ENCODE results near the gene OR2B3.

The OR2B3 gene

DNA sequence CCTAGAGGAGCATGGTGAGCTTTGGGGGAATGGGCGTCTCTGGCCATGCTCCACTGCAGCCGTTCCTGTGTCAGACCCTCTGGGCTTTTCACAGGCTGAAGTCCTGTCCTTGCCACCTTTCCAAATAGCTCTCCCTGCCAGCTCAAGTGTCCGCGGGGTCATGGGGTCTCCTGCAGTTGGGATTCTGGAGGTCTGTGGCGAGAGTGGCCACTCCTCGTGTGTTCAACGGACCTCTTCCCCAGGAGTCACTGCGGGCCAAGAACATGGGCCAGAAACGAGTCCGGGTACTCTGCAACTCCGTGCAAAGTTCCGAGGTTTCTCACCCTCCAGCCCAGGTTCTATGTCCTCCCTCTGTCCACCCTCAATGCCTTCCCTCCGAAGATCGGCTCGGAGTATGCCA is 4.7 kb downstream of the OR2B3 start:
- TF ChIP-seq ZNF70 (CRISPR knock-in tag; IDR thresholded peaks at IDR 0.05) (no peak), ZNF565 (CRISPR knock-in tag; conservative IDR thresholded peaks at IDR 0.05; ENCODE audit: low read depth) (no peak), BACH2 (CRISPR knock-in tag; IDR thresholded peaks at IDR 0.05; ENCODE audit: borderline replicate concordance) (no peak), OSR1 (CRISPR knock-in tag; IDR thresholded peaks at IDR 0.05) (no peak), ZFP30 (CRISPR knock-in tag; IDR thresholded peaks at IDR 0.05) (no peak), CSDC2 (CRISPR knock-in tag; IDR thresholded peaks at IDR 0.05) (no peak), ISL1 (CRISPR knock-in tag; IDR thresholded peaks at IDR 0.05) (no peak), POU6F1 (CRISPR knock-in tag; IDR thresholded peaks at IDR 0.05; ENCODE audit: borderline replicate concordance, low read depth) (no peak), GLIS3 (CRISPR knock-in tag; IDR thresholded peaks at IDR 0.05) (no peak), ARNTL (CRISPR knock-in tag; IDR thresholded peaks at IDR 0.05; ENCODE audit: borderline replicate concordance, low read depth) (no peak), ZC3H10 (CRISPR knock-in tag; IDR thresholded peaks at IDR 0.05) (no peak), PPARA (CRISPR knock-in tag; IDR thresholded peaks at IDR 0.05; ENCODE audit: borderline replicate concordance) (no peak), ESRRG (CRISPR knock-in tag; IDR thresholded peaks at IDR 0.05) (no peak), ZFP3 (CRISPR knock-in tag; IDR thresholded peaks at IDR 0.05) (no peak), TOX (CRISPR knock-in tag; IDR thresholded peaks at IDR 0.05; ENCODE audit: borderline replicate concordance) (no peak)
- TF ChIP-seq, protein P1, sequence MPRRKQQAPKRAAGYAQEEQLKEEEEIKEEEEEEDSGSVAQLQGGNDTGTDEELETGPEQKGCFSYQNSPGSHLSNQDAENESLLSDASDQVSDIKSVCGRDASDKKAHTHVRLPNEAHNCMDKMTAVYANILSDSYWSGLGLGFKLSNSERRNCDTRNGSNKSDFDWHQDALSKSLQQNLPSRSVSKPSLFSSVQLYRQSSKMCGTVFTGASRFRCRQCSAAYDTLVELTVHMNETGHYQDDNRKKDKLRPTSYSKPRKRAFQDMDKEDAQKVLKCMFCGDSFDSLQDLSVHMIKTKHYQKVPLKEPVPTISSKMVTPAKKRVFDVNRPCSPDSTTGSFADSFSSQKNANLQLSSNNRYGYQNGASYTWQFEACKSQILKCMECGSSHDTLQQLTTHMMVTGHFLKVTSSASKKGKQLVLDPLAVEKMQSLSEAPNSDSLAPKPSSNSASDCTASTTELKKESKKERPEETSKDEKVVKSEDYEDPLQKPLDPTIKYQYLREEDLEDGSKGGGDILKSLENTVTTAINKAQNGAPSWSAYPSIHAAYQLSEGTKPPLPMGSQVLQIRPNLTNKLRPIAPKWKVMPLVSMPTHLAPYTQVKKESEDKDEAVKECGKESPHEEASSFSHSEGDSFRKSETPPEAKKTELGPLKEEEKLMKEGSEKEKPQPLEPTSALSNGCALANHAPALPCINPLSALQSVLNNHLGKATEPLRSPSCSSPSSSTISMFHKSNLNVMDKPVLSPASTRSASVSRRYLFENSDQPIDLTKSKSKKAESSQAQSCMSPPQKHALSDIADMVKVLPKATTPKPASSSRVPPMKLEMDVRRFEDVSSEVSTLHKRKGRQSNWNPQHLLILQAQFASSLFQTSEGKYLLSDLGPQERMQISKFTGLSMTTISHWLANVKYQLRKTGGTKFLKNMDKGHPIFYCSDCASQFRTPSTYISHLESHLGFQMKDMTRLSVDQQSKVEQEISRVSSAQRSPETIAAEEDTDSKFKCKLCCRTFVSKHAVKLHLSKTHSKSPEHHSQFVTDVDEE (CRISPR knock-in tag; IDR thresholded peaks at IDR 0.05): no peak
- TF ChIP-seq, protein P2, sequence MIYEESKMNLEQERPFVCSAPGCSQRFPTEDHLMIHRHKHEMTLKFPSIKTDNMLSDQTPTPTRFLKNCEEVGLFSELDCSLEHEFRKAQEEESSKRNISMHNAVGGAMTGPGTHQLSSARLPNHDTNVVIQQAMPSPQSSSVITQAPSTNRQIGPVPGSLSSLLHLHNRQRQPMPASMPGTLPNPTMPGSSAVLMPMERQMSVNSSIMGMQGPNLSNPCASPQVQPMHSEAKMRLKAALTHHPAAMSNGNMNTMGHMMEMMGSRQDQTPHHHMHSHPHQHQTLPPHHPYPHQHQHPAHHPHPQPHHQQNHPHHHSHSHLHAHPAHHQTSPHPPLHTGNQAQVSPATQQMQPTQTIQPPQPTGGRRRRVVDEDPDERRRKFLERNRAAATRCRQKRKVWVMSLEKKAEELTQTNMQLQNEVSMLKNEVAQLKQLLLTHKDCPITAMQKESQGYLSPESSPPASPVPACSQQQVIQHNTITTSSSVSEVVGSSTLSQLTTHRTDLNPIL (CRISPR knock-in tag; IDR thresholded peaks at IDR 0.05; ENCODE audit: low read depth): no peak
- TF ChIP-seq, protein P3, sequence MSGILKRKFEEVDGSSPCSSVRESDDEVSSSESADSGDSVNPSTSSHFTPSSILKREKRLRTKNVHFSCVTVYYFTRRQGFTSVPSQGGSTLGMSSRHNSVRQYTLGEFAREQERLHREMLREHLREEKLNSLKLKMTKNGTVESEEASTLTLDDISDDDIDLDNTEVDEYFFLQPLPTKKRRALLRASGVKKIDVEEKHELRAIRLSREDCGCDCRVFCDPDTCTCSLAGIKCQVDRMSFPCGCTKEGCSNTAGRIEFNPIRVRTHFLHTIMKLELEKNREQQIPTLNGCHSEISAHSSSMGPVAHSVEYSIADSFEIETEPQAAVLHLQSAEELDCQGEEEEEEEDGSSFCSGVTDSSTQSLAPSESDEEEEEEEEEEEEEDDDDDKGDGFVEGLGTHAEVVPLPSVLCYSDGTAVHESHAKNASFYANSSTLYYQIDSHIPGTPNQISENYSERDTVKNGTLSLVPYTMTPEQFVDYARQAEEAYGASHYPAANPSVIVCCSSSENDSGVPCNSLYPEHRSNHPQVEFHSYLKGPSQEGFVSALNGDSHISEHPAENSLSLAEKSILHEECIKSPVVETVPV (CRISPR knock-in tag; IDR thresholded peaks at IDR 0.05): no peak
- no peak for ATAC-seq

- no peak for TF ChIP-seq GLIS3 (CRISPR knock-in tag; IDR thresholded peaks at IDR 0.05)
- no peak for TF ChIP-seq ARNTL (CRISPR knock-in tag; IDR thresholded peaks at IDR 0.05; ENCODE audit: borderline replicate concordance, low read depth)
- TF ChIP-seq, protein P4, sequence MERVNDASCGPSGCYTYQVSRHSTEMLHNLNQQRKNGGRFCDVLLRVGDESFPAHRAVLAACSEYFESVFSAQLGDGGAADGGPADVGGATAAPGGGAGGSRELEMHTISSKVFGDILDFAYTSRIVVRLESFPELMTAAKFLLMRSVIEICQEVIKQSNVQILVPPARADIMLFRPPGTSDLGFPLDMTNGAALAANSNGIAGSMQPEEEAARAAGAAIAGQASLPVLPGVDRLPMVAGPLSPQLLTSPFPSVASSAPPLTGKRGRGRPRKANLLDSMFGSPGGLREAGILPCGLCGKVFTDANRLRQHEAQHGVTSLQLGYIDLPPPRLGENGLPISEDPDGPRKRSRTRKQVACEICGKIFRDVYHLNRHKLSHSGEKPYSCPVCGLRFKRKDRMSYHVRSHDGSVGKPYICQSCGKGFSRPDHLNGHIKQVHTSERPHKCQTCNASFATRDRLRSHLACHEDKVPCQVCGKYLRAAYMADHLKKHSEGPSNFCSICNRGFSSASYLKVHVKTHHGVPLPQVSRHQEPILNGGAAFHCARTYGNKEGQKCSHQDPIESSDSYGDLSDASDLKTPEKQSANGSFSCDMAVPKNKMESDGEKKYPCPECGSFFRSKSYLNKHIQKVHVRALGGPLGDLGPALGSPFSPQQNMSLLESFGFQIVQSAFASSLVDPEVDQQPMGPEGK (CRISPR knock-in tag; IDR thresholded peaks at IDR 0.05; ENCODE audit: borderline replicate concordance): no peak
- no peak for TF ChIP-seq ISL1 (CRISPR knock-in tag; IDR thresholded peaks at IDR 0.05)
- no peak for TF ChIP-seq ZNF565 (CRISPR knock-in tag; conservative IDR thresholded peaks at IDR 0.05; ENCODE audit: low read depth)
- no peak for TF ChIP-seq TCF4 (CRISPR knock-in tag; IDR thresholded peaks at IDR 0.05; ENCODE audit: borderline replicate concordance)
- TF ChIP-seq RARB (CRISPR knock-in tag; IDR thresholded peaks at IDR 0.05): no peak
- no peak for ATAC-seq
Measured at GRCh38 chr6:29081312-29081711, 5.8 kb downstream of the OR2B3 start.

GRCh38 chr6:29079203-29079602 is 7.9 kb downstream of the OR2B3 start:
- ATAC-seq: no peak
- TF ChIP-seq ZFP3 (CRISPR knock-in tag; IDR thresholded peaks at IDR 0.05) (no peak), POU6F1 (CRISPR knock-in tag; IDR thresholded peaks at IDR 0.05; ENCODE audit: borderline replicate concordance, low read depth) (no peak), ARNTL (CRISPR knock-in tag; IDR thresholded peaks at IDR 0.05; ENCODE audit: borderline replicate concordance, low read depth) (no peak), PPARA (CRISPR knock-in tag; IDR thresholded peaks at IDR 0.05; ENCODE audit: borderline replicate concordance) (no peak), CSDC2 (CRISPR knock-in tag; IDR thresholded peaks at IDR 0.05) (no peak), ESRRG (CRISPR knock-in tag; IDR thresholded peaks at IDR 0.05) (no peak), BACH2 (CRISPR knock-in tag; IDR thresholded peaks at IDR 0.05; ENCODE audit: borderline replicate concordance) (no peak), TCF4 (CRISPR knock-in tag; IDR thresholded peaks at IDR 0.05; ENCODE audit: borderline replicate concordance) (no peak), RARB (CRISPR knock-in tag; IDR thresholded peaks at IDR 0.05) (no peak), GLIS3 (CRISPR knock-in tag; IDR thresholded peaks at IDR 0.05) (no peak), TOX (CRISPR knock-in tag; IDR thresholded peaks at IDR 0.05; ENCODE audit: borderline replicate concordance) (no peak), ZFP30 (CRISPR knock-in tag; IDR thresholded peaks at IDR 0.05) (no peak)
- TF ChIP-seq, protein P3 (CRISPR knock-in tag; IDR thresholded peaks at IDR 0.05): no peak

Measured in SK-N-SH treated with all-trans-retinoic acid at 6 μM for 48 hours (cell line).